ENCODE results near the gene LRIG2. TPM values are rescaled to one million over a fixed set of nuclear protein-coding genes. Genes with fewer than 3 reads are reported as not detected.

LRIG2 gene
- total RNA-seq, 2 experiments from 2014 or later, result 13.0 to 13.8 TPM

DNA sequence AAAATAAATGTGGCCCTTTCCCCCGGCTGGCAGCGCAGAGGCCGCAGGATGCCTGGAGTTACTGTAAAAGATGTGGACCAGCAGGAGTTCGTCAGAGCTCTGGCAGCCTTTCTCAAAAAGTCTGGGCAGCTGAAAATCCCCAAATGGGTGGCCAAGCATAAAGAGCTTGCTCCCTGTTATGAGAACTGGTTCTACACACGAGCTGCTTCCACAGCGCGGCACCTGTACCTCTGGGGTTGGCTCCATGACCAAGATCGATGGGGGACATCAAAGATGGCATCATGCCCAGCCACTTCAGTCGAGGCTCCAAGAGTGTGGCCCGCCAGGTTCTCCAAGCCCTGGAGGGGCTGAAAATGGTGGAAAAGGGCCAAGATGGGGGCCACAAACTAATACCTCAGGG is 95.9 kb downstream of the LRIG2 start:
- no peaks in the 10 kb centered on the region for H3K4me1 Mint-ChIP-seq
- no peaks in the 10 kb centered on the region for H3K27me3 Mint-ChIP-seq
- CTCF ChIA-PET, result no interaction called here
- H3K36me3 Mint-ChIP-seq (ENCODE audit: low read depth), result no peaks in the 10 kb centered on the region
- POLR2A ChIA-PET, result no interaction called here
- no peak overlapping the region for H3K27ac Mint-ChIP-seq
- DNase-seq, result no peak
- H3K9me3 Mint-ChIP-seq, result peaks cover 14% of the 10 kb centered on the region
- no peak overlapping the region for H3K4me3 Mint-ChIP-seq

- POLR2A ChIA-PET, result no interaction called here
- CTCF ChIA-PET, result no interaction called here
- DNase-seq, result no peak
- no peak overlapping the region for H3K4me3 Mint-ChIP-seq
- H3K27ac Mint-ChIP-seq, result no peak overlapping the region
- H3K9me3 Mint-ChIP-seq, result peaks cover 14% of the 10 kb centered on the region
- H3K36me3 Mint-ChIP-seq (ENCODE audit: low read depth), result no peaks in the 10 kb centered on the region
- H3K27me3 Mint-ChIP-seq, result no peaks in the 10 kb centered on the region
- no peaks in the 10 kb centered on the region for H3K4me1 Mint-ChIP-seq
These were observed 96.6 kb downstream of the LRIG2 start for GRCh38 chr1:113169591-113169990.

GRCh38 chr1:113170519-113170918 is 97.5 kb downstream of the LRIG2 start:
- CTCF ChIA-PET, result no interaction called here

GRCh38 chr1:113178106-113178505 is 105.1 kb downstream of the LRIG2 start:
- Mint-ChIP-seq H3K4me3 (no peak overlapping the region), H3K36me3 (ENCODE audit: low read depth) (no peaks in the 10 kb centered on the region), H3K27ac (no peak overlapping the region), H3K27me3 (peaks cover 14% of the 10 kb centered on the region), H3K4me1 (no peaks in the 10 kb centered on the region), H3K9me3 (no peaks in the 10 kb centered on the region)
- ChIA-PET POLR2A (no interaction called here), CTCF (no interaction called here)
- DNase-seq, result no peak

More at GRCh38 chr1:113170519-113170918, 97.5 kb downstream of the LRIG2 start:
- H3K27ac Mint-ChIP-seq, result no peak overlapping the region
- no peaks in the 10 kb centered on the region for H3K36me3 Mint-ChIP-seq (ENCODE audit: low read depth)
- H3K9me3 Mint-ChIP-seq, result peaks cover 14% of the 10 kb centered on the region
- DNase-seq, result no peak
- POLR2A ChIA-PET, result no interaction called here
- no peak overlapping the region for H3K4me3 Mint-ChIP-seq
- H3K27me3 Mint-ChIP-seq, result no peaks in the 10 kb centered on the region
- no peaks in the 10 kb centered on the region for H3K4me1 Mint-ChIP-seq

GRCh38 chr1:113178522-113178921 is 105.5 kb downstream of the LRIG2 start:
- no peak for DNase-seq
- no peak overlapping the region for H3K4me3 Mint-ChIP-seq

More at GRCh38 chr1:113178522-113178921, 105.5 kb downstream of the LRIG2 start:
- Mint-ChIP-seq H3K36me3 (ENCODE audit: low read depth) (no peaks in the 10 kb centered on the region), H3K4me1 (no peaks in the 10 kb centered on the region), H3K27me3 (peaks cover 16% of the 10 kb centered on the region), H3K9me3 (no peaks in the 10 kb centered on the region), H3K27ac (no peak overlapping the region)
- CTCF ChIA-PET, result no interaction called here
- POLR2A ChIA-PET, result no interaction called here

Other genes starting within 250 kb of the LRIG2 start
- 10 to 100 TPM; 54.0 to 55.4 TPM for gene SLC16A1, start 117.0 kb upstream of the LRIG2 start, total RNA-seq

Measured in activated CD4-positive, alpha-beta T cell treated with anti-CD3 and anti-CD28 coated beads, Interleukin-2, amount 10 ng/mL, durations not matched to agents 7 days and 5 days (primary cell).